Heart right ventricle (tissue), 16 donors: ENCODE measurements around the gene WWTR1. TPM values are rescaled to one million over a fixed set of nuclear protein-coding genes. Genes with fewer than 3 reads are reported as not detected.
A peak's percentile ranks its signal among the peaks of the same experiment; 100 is the strongest.

Experiments
- ATAC-seq, 8 donors: fragments of 200-7000 bp; cut with Tn5 transposase; one replicate each; pipeline ENCODE4 v1.9.1; 2020; ENCODE audit warnings: mild to moderate bottlenecking in 8 of 8, moderate library complexity in 8 of 8, moderate number of reproducible peaks in 1 of 8
- DNase-seq, 2 donors: peaks; one replicate each; pipeline ENCODE4 v3.0.0-alpha.2; 2020
- H3K27ac ChIP-seq, 10 donors: fragments of 200-600 bp; sonication (generic) in 2 of 10; one replicate each; pipeline versions ENCODE4 v1.5.0 to v1.8.0; 2020 to 2022; ENCODE audit warnings: mild to moderate bottlenecking in 3 of 10
- H3K27me3 ChIP-seq, 7 donors: fragments of 200-600 bp; one replicate each; pipeline ENCODE4 v1.8.0; 2021 to 2022; ENCODE audit warnings: mild to moderate bottlenecking in 2 of 7
- H3K36me3 ChIP-seq, 9 donors: fragments of 200-600 bp; sonication (generic) in 1 of 9; one replicate each; pipeline versions ENCODE4 v1.5.0 to v1.8.0; 2020 to 2022; ENCODE audit warnings: mild to moderate bottlenecking in 2 of 9
- H3K4me1 ChIP-seq, 9 donors: fragments of 200-600 bp; sonication (generic) in 1 of 9; one replicate each; pipeline versions ENCODE4 v1.5.0 to v1.8.0; 2020 to 2022; ENCODE audit warnings: mild to moderate bottlenecking in 4 of 9
- H3K4me3 ChIP-seq, 10 donors: fragments of 200-600 bp; sonication (generic) in 2 of 10; one replicate each; pipeline versions ENCODE4 v1.5.0 to v1.8.0; 2020 to 2022; ENCODE audit warnings: mild to moderate bottlenecking in 7 of 10, moderate library complexity in 2 of 10
- H3K9me3 ChIP-seq, 11 donors: fragments of 200-600 bp in 10 of 11; sonication (generic) in 2 of 11; one replicate each; pipeline versions ENCODE4 v1.5.0 to v1.8.0; 2013 to 2022; ENCODE audit warnings: mild to moderate bottlenecking in 2 of 11, control low read depth in 1 of 11, moderate library complexity in 1 of 11
- CTCF ChIP-seq, 9 donors: fragments of 200-600 bp; sonication (generic) in 2 of 9; IDR thresholded peaks; one replicate each; pipeline versions ENCODE4 v1.5.0 to v1.8.0; 2021 to 2022; ENCODE audit warnings: antibody characterized with exemption in 9 of 9, mild to moderate bottlenecking in 5 of 9, moderate library complexity in 1 of 9
- WGBS, 2 donors: extraction: QIAGEN DNeasy Blood & Tissue Kit; methylation state at CpG; one replicate each; pipeline ENCODE4 v1.1.7; 2013; ENCODE audit warnings: inconsistent platforms in 1 of 2; 5-methylcytosine and 5-hydroxymethylcytosine counted together
- intact Hi-C, 10 donors: fragments of 100-400 bp; cut with DNase I; formaldehyde crosslinking; loops; one replicate each; pipeline versions ENCODE4 v1.11.1 to v1.14.2; 2022
- polyA plus RNA-seq, 2 donors: library from polyadenylated mRNA; stranded (reverse); fragments of 200-250 nt; gene quantifications; one replicate each; pipeline ENCODE4 v1.2.3, GENCODE V29; 2013
- total RNA-seq, 10 donors: library from RNA; stranded (reverse); fragmentation: NEBNext Ultra II Directional in 3 of 10; extraction: Animal tissue kit (Norgen Biotek cat#: 25700) in 3 of 10; gene quantifications; one replicate each; pipeline versions ENCODE4 v1.2.1 to v1.2.4, GENCODE V29; 2021 to 2023
- donor health status: Arrhythmogenic right ventricular cardiomyopathy.
- donor health status: ischemic (EF 13 %, LVEDD 7.1; RV severe dilation, severe dysfunction).
- donor health status: healthy with polysubstance abuse.
- donor health status: DM: no; HTN: yes; CAD: no.
- donor health status: DM: no; HTN: no; CAD: no.
- donor health status: ischemic (EF 25% LVEDD 6.9; RV normal size, moderate dysfunction).
- donor health status: ischemic (EF 25% LVEDD 5.7; RV mildly dilated, moderate dysfunction).
- donor health status: healthy.
- donor health status: DM: yes; HTN: yes; CAD: no.
- donor health status: Ischemic cardiomyopathy.
- donor health status: ischemic (EF 35%, LVEDD 5.7; RV mildly dilated, moderate dysfunction).
- donor health status: nonischemic (EF 11% LVEDD 7.7; RV severe dilation, severe dysfunction).
- donor health status: DM: yes; HTN: yes; CAD: no.
- donor health status: PGD.
- donor health status: ischemic (EF 29% LVEDD 5.4; RV normal size, mild dysfunction).
- donor health status: nonischemic (EF 23%, LVEDD 6.1; RV moderate dilation, normal function).

The WWTR1 gene
- total and polyA plus RNA-seq, 12 donors: 19.5 to 78.6 (median 40.3) TPM

DNA sequence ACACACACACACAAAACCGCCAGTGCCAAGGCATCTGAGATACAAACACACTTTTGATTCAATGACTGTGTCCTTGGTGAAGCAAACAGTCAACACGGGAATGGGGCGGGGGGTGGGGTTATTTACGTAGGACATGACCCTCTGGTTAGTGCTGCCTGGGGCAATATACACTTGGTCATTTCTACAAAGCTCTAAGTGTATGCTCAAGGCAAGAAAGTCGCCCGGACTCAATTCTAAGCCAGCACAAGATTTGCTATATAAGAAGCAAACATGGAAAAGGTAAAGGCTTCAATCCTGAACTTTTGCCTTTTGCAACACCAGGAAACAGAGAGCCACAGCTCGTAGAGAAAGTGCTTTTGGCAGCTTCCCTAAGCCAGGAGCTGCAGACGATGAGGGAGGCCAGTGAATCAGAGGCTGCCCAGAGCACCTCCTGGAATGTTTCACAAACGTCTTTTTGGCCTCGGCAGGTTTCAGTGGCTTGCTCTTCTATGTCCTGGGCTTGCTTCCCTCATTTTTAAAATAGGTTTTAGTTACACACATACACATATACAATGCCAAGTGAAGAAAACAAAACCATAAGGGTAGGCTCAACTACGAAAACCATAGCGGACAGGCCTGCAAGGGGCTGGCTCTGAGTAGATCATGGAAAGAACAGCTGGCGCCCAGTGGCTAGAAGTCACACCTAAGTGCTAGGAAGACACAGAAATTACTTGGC is 109.7 kb downstream of the WWTR1 start:
- TF ChIP-seq CTCF (IDR thresholded peaks at IDR 0.05): no peak
- Histone ChIP-seq H3K4me3 (peak overlapping the region in 1 of 10 donors; percentile 14), H3K36me3 (peaks cover 0 to 7% (median 0%) of the 10 kb centered on the region in 9 donors), H3K27me3 (no peaks in the 10 kb centered on the region), H3K4me1 (peaks cover 0 to 53% (median 24%) of the 10 kb centered on the region in 9 donors), H3K27ac (peak overlapping the region in 9 of 10 donors; percentile 53 to 83 (median 68)), H3K9me3 (no peaks in the 10 kb centered on the region)
- intact Hi-C loops: loop anchor here in 1 of 10 donors (5.0 kb wide), 1 partner anchor 109 kb away; the partner anchor contains the start of gene WWTR1
- WGBS, 2 donors: 50 to 51% methylated on average over 13 of the region's 13 CpGs
- DNase-seq (no peak), ATAC-seq (peak; percentile 50 to 93 (median 69))

DNA sequence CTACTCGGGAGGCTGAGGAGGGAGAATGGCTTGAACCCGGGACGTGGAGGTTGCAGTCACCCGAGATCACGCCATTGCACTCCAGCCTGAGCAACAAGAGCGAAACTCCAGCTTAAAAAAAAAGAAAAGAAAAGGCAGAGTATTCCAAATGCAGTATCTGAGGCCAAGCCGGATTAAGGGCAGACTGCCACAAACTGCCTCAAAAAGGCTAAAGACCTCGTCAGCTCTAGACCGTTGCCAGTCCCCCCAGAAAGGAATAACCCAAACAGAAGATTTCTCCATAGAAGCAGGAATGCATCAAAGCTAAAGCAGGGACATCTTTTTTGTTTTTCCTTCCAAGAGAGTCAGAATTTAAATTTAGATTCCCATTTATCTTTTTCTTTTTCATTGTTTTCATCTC is 110.4 kb downstream of the WWTR1 start:
- TF ChIP-seq CTCF (IDR thresholded peaks at IDR 0.05): no peak
- intact Hi-C loops: loop anchor here in 1 of 10 donors (5.0 kb wide), 1 partner anchor 110 kb away; the partner anchor contains the start of gene WWTR1
- peak overlapping the region in 9 of 10 donors; percentile 41 to 83 (median 68) for H3K27ac ChIP-seq
- peak; percentile 60 to 89 (median 70) for ATAC-seq
- H3K9me3 ChIP-seq: no peaks in the 10 kb centered on the region
- peaks cover 0 to 8% (median 0%) of the 10 kb centered on the region in 9 donors for H3K36me3 ChIP-seq
- peak; percentile 46 to 74 for DNase-seq
- H3K4me3 ChIP-seq: no peak overlapping the region
- peaks cover 0 to 53% (median 26%) of the 10 kb centered on the region in 9 donors for H3K4me1 ChIP-seq
- WGBS, 2 donors: 42 to 49% methylated on average over 9 of the region's 9 CpGs
- H3K27me3 ChIP-seq: no peaks in the 10 kb centered on the region

- Histone ChIP-seq H3K27ac (no peak overlapping the region), H3K4me1 (peaks cover 0 to 58% (median 35%) of the 10 kb centered on the region in 9 donors), H3K4me3 (no peak overlapping the region), H3K9me3 (no peaks in the 10 kb centered on the region), H3K27me3 (no peaks in the 10 kb centered on the region), H3K36me3 (peaks cover 0 to 26% (median 8%) of the 10 kb centered on the region in 9 donors)
- intact Hi-C loops: loop anchor here in 1 of 10 donors (5.0 kb wide), 1 partner anchor 112 kb away; the partner anchor contains the start of gene WWTR1
- TF ChIP-seq CTCF (IDR thresholded peaks at IDR 0.05): no peak
- no peak for DNase-seq
- WGBS, 2 donors: 95 to 96% methylated on average over 2 of the region's 2 CpGs
- ATAC-seq: no peak
Measured at GRCh38 chr3:149545049-149545448, 112.8 kb downstream of the WWTR1 start.

GRCh38 chr3:149542375-149543312 is 115.2 kb downstream of the WWTR1 start:
- 78 to 81% methylated on average over 9 of the region's 9 CpGs for WGBS, 2 donors
- peaks cover 0 to 57% (median 27%) of the 10 kb centered on the region in 9 donors for H3K4me1 ChIP-seq
- H3K9me3 ChIP-seq: no peaks in the 10 kb centered on the region
- TF ChIP-seq CTCF (IDR thresholded peaks at IDR 0.05): no peak
- intact Hi-C loops: no loop called here
- no peak overlapping the region for H3K4me3 ChIP-seq
- no peak for DNase-seq
- H3K27ac ChIP-seq: peak overlapping the region in 3 of 10 donors; percentile 7 to 42 (median 19)
- ATAC-seq: peak in 2 of 8 donors; percentile 49 to 52
- H3K36me3 ChIP-seq: peaks cover 0 to 26% (median 8%) of the 10 kb centered on the region in 9 donors
- no peaks in the 10 kb centered on the region for H3K27me3 ChIP-seq
